ENCODE measurements around the gene HAP1. TPM values are rescaled to one million over a fixed set of nuclear protein-coding genes. Genes with fewer than 3 reads are reported as not detected.
"Not testable (repeated sequence)": the region's sequence is repeated elsewhere in the genome, so short reads cannot be mapped to it uniquely, and the experiment has no call there.

HAP1 gene
- total RNA-seq, 2 experiments from 2014 or later = 0.15 to 0.19 TPM

GRCh38 chr17:41690497-41690896, 43.9 kb downstream of the HAP1 start:
- H3K4me3 Mint-ChIP-seq = peak overlapping the region; percentile 94
- H3K9me3 Mint-ChIP-seq (ENCODE audit: low read depth) = no peaks in the 10 kb centered on the region
- H3K27me3 Mint-ChIP-seq = no peaks in the 10 kb centered on the region
- CTCF ChIA-PET = interaction anchor here (1.4 to 9.9 kb wide), 6 partner anchors 11 to 47 kb away, joined by 4 to 191 read pairs (median 14); no protein-coding TSS in a partner anchor
- H3K27ac Mint-ChIP-seq = peak overlapping the region; percentile 99
- H3K36me3 Mint-ChIP-seq = peaks cover 47% of the 10 kb centered on the region
- ATAC-seq = no peak
- peaks cover 29% of the 10 kb centered on the region for H3K4me1 Mint-ChIP-seq
- no peak for DNase-seq

GRCh38 chr17:41689497-41690299, 44.7 kb downstream of the HAP1 start:
- peaks cover 29% of the 10 kb centered on the region for H3K4me1 Mint-ChIP-seq
- H3K27me3 Mint-ChIP-seq = no peaks in the 10 kb centered on the region
- H3K36me3 Mint-ChIP-seq = peaks cover 47% of the 10 kb centered on the region
- DNase-seq = peak; percentile 75
- peak overlapping the region; percentile 99 for H3K27ac Mint-ChIP-seq
- H3K9me3 Mint-ChIP-seq (ENCODE audit: low read depth) = no peaks in the 10 kb centered on the region
- CTCF ChIA-PET = interaction anchor here (1.1 to 9.9 kb wide), 8 partner anchors 10 to 241 kb away, joined by 3 to 191 read pairs (median 7); partner anchors contain the start of gene ODAD4
- peak overlapping the region; percentile 94 for H3K4me3 Mint-ChIP-seq
- no peak for ATAC-seq

GRCh38 chr17:41688641-41689496, 45.6 kb downstream of the HAP1 start, which contains the start of gene EIF1:
TSS of gene EIF1 (plus strand) at chr17:41688885. CDS start at chr17:41689039, 154 bp downstream.
- peaks cover 42% of the 10 kb centered on the region for H3K36me3 Mint-ChIP-seq
- no peaks in the 10 kb centered on the region for H3K27me3 Mint-ChIP-seq
- DNase-seq (peak; percentile 100), ATAC-seq (peak; percentile 77)
- H3K9me3 Mint-ChIP-seq (ENCODE audit: low read depth) = no peaks in the 10 kb centered on the region
- H3K4me3 Mint-ChIP-seq = peak within 1 kb of the TSS; percentile 94
- peak within 1 kb of the TSS; percentile 99 for H3K27ac Mint-ChIP-seq
- CTCF ChIA-PET = interaction anchor here (1.0 to 9.9 kb wide), 14 partner anchors 7 to 242 kb away, joined by 3 to 191 read pairs (median 4); partner anchors contain the start of gene ODAD4
- H3K4me1 Mint-ChIP-seq = peaks cover 29% of the 10 kb centered on the region

- no peaks in the 10 kb centered on the region for H3K27me3 Mint-ChIP-seq
- peak overlapping the region; percentile 99 for H3K27ac Mint-ChIP-seq
- no peaks in the 10 kb centered on the region for H3K9me3 Mint-ChIP-seq (ENCODE audit: low read depth)
- peak overlapping the region; percentile 94 for H3K4me3 Mint-ChIP-seq
- H3K36me3 Mint-ChIP-seq = peaks cover 37% of the 10 kb centered on the region
- DNase-seq (peak; percentile 77), ATAC-seq (peak; percentile 4)
- peaks cover 31% of the 10 kb centered on the region for H3K4me1 Mint-ChIP-seq
- CTCF ChIA-PET = interaction anchor here (1.0 to 9.9 kb wide), 10 partner anchors 8 to 242 kb away, joined by 3 to 191 read pairs (median 5); partner anchors contain the start of gene ODAD4
Observed at GRCh38 chr17:41687828-41688640, 46.4 kb downstream of the HAP1 start.

GRCh38 chr17:41686281-41686680, 48.2 kb downstream of the HAP1 start:
- H3K4me1 Mint-ChIP-seq = peaks cover 35% of the 10 kb centered on the region
- H3K36me3 Mint-ChIP-seq = peaks cover 22% of the 10 kb centered on the region
- CTCF ChIA-PET = interaction anchor here (1.0 to 2.0 kb wide), 4 partner anchors 21 to 125 kb away, joined by 3 to 6 read pairs (median 4); partner anchors contain the start of gene P3H4
- no peaks in the 10 kb centered on the region for H3K9me3 Mint-ChIP-seq (ENCODE audit: low read depth)
- no peaks in the 10 kb centered on the region for H3K27me3 Mint-ChIP-seq
- H3K4me3 Mint-ChIP-seq = no peak overlapping the region
- H3K27ac Mint-ChIP-seq = no peak overlapping the region
- ATAC-seq (no peak), DNase-seq (no peak)

- H3K27me3 Mint-ChIP-seq; ATAC-seq; DNase-seq; H3K9me3 Mint-ChIP-seq (ENCODE audit: low read depth); H3K4me3 Mint-ChIP-seq; H3K27ac Mint-ChIP-seq: not testable (repeated sequence)
- Mint-ChIP-seq H3K36me3 (peaks cover 16% of the 10 kb centered on the region), H3K4me1 (peaks cover 33% of the 10 kb centered on the region)
- CTCF ChIA-PET = interaction anchor here (1.0 to 2.0 kb wide), 6 partner anchors 10 to 126 kb away, joined by 3 to 6 read pairs (median 4); partner anchors contain the start of gene P3H4
Observed at GRCh38 chr17:41685753-41686152, 48.7 kb downstream of the HAP1 start.

- Mint-ChIP-seq H3K4me1 (peaks cover 40% of the 10 kb centered on the region), H3K27me3 (no peaks in the 10 kb centered on the region), H3K27ac (no peak overlapping the region), H3K36me3 (no peaks in the 10 kb centered on the region), H3K4me3 (no peak overlapping the region), H3K9me3 (ENCODE audit: low read depth) (no peaks in the 10 kb centered on the region)
- CTCF ChIA-PET = interaction anchor here (1.7 to 9.4 kb wide), 3 partner anchors 12 to 33 kb away, joined by 4 to 239 read pairs (median 5); no protein-coding TSS in a partner anchor
- no peak for ATAC-seq
- DNase-seq = no peak
Observed at GRCh38 chr17:41684035-41684434, 50.4 kb downstream of the HAP1 start.

- H3K36me3 Mint-ChIP-seq = peaks cover under 1% of the 10 kb centered on the region
- no peak for DNase-seq
- no peaks in the 10 kb centered on the region for H3K27me3 Mint-ChIP-seq
- ATAC-seq = no peak
- CTCF ChIA-PET = interaction anchor here (9.4 kb wide), 1 partner anchor 17 kb away, joined by 239 read pairs; no protein-coding TSS in a partner anchor
- peaks cover 45% of the 10 kb centered on the region for H3K4me1 Mint-ChIP-seq
- H3K27ac Mint-ChIP-seq = no peak overlapping the region
- H3K4me3 Mint-ChIP-seq = no peak overlapping the region
- no peaks in the 10 kb centered on the region for H3K9me3 Mint-ChIP-seq (ENCODE audit: low read depth)
Observed at GRCh38 chr17:41683441-41684007, 50.9 kb downstream of the HAP1 start.

- Mint-ChIP-seq H3K36me3 (peaks cover 5% of the 10 kb centered on the region), H3K4me1 (peaks cover 48% of the 10 kb centered on the region), H3K27me3 (no peaks in the 10 kb centered on the region), H3K9me3 (ENCODE audit: low read depth) (peaks cover 2% of the 10 kb centered on the region), H3K27ac (peak overlapping the region; percentile 11), H3K4me3 (no peak overlapping the region)
- CTCF ChIA-PET = interaction anchor here (1.2 to 9.4 kb wide), 4 partner anchors 7 to 34 kb away, joined by 3 to 239 read pairs (median 66); partner anchors contain the start of gene EIF1
- no peak for DNase-seq
- ATAC-seq = no peak
Observed at GRCh38 chr17:41682631-41683030, 51.8 kb downstream of the HAP1 start.

- DNase-seq = peak; percentile 58
- Mint-ChIP-seq H3K27ac (peak overlapping the region; percentile 74), H3K36me3 (peaks cover 5% of the 10 kb centered on the region), H3K4me1 (peaks cover 52% of the 10 kb centered on the region), H3K27me3 (no peaks in the 10 kb centered on the region), H3K4me3 (no peak overlapping the region), H3K9me3 (ENCODE audit: low read depth) (peaks cover 2% of the 10 kb centered on the region)
- peak; percentile 21 for ATAC-seq
- CTCF ChIA-PET = interaction anchor here (1.2 to 9.4 kb wide), 4 partner anchors 8 to 34 kb away, joined by 3 to 239 read pairs (median 66); partner anchors contain the start of gene EIF1
Observed at GRCh38 chr17:41681776-41682175, 52.7 kb downstream of the HAP1 start.

GRCh38 chr17:41680426-41681040, 53.9 kb downstream of the HAP1 start:
- Mint-ChIP-seq H3K27me3 (no peaks in the 10 kb centered on the region), H3K9me3 (ENCODE audit: low read depth) (peaks cover 2% of the 10 kb centered on the region), H3K27ac (peak overlapping the region; percentile 64), H3K4me1 (peaks cover 61% of the 10 kb centered on the region), H3K36me3 (peaks cover 9% of the 10 kb centered on the region), H3K4me3 (no peak overlapping the region)
- CTCF ChIA-PET = interaction anchor here (1.6 to 9.4 kb wide), 4 partner anchors 9 to 32 kb away, joined by 5 to 239 read pairs (median 66); partner anchors contain the start of gene EIF1
- no peak for ATAC-seq
- no peak for DNase-seq

Measured in activated CD8-positive, alpha-beta memory T cell treated with anti-CD3 and anti-CD28 coated beads, Interleukin-2, amount 10 ng/mL, durations not matched to agents 7 days and 5 days (primary cell).